Naive thymus-derived CD4-positive, alpha-beta T cell (primary cell): ENCODE results near the gene CD244. TPM values are rescaled to one million over a fixed set of nuclear protein-coding genes. Genes with fewer than 3 reads are reported as not detected.

Source experiments
- ATAC-seq: fragments of 150-1000 bp; cut with Tn5 transposase; 2 replicates; pipeline ENCODE4 v1.10.0; 2021; ENCODE audit warnings: mild to moderate bottlenecking, moderate library complexity
- CTCF ChIA-PET: fragments of 350-600 bp; sonication (Branson Sonifier 250); formaldehyde crosslinking; loops from one replicate; lab custom pipeline; 2021; ENCODE audit warnings: antibody characterized with exemption; lab: Charles Lee
- POLR2A ChIA-PET: fragments of 350-600 bp; sonication (Branson Sonifier 250); formaldehyde crosslinking; loops from one replicate; lab custom pipeline; 2021; ENCODE audit warnings: antibody characterized with exemption, inconsistent platforms; lab: Charles Lee
- DNase-seq, 9 donors: peaks; one replicate each; pipeline versions ENCODE4 v3.0.0 to v3.0.0-alpha.2; 2020 to 2022; ENCODE audit warnings: mixed read lengths in 1 of 9
- H3K27ac ChIP-seq: one replicate; pipeline ENCODE4 v1.7.0; 2013; ENCODE audit warnings: mild to moderate bottlenecking, low read depth, low read length, moderate library complexity
- H3K27me3 ChIP-seq, 2 donors: one replicate each; pipeline ENCODE4 v1.7.0; 2013; ENCODE audit warnings: low read length in 2 of 2, mild to moderate bottlenecking in 2 of 2, moderate library complexity in 2 of 2; ENCODE audit not compliant: control insufficient read depth in 2 of 2, insufficient read depth in 2 of 2
- H3K36me3 ChIP-seq, 3 experiments: 1 replicate in 2 of 3; 2 replicates in 1 of 3; pipeline ENCODE4 v1.7.0; 2013; ENCODE audit warnings: low read length in 3 of 3, mild to moderate bottlenecking in 3 of 3, moderate library complexity in 1 of 3; ENCODE audit not compliant: insufficient read depth in 3 of 3, control insufficient read depth in 2 of 3
- H3K4me1 ChIP-seq, 2 donors: one replicate each; pipeline ENCODE4 v1.7.0; 2013; ENCODE audit warnings: low read length in 2 of 2, mild to moderate bottlenecking in 2 of 2, moderate library complexity in 1 of 2; ENCODE audit not compliant: control insufficient read depth in 2 of 2, insufficient read depth in 2 of 2
- H3K4me3 ChIP-seq: 2 replicates; pipeline ENCODE4 v1.7.0; 2013; ENCODE audit warnings: mild to moderate bottlenecking, low read length
- H3K9me3 ChIP-seq, 3 experiments: 1 replicate in 2 of 3; 2 replicates in 1 of 3; pipeline ENCODE4 v1.7.0; 2013; ENCODE audit warnings: low read length in 3 of 3; ENCODE audit not compliant: control insufficient read depth in 2 of 3
- H3K27ac Mint-ChIP-seq, 9 donors: one replicate each; pipeline ENCODE4 v1.8.0; 2020 to 2022; ENCODE audit warnings: mixed read lengths in 9 of 9, mild to moderate bottlenecking in 8 of 9, moderate library complexity in 5 of 9, inconsistent platforms in 2 of 9
- H3K27me3 Mint-ChIP-seq, 5 donors: one replicate each; pipeline ENCODE4 v1.8.0; 2021 to 2022; ENCODE audit warnings: mixed read lengths in 5 of 5, mild to moderate bottlenecking in 1 of 5
- H3K36me3 Mint-ChIP-seq, 5 donors: one replicate each; pipeline ENCODE4 v1.8.0; 2020 to 2022; ENCODE audit warnings: mixed read lengths in 5 of 5, mild to moderate bottlenecking in 3 of 5, inconsistent platforms in 1 of 5
- H3K4me1 Mint-ChIP-seq, 7 donors: one replicate each; pipeline ENCODE4 v1.8.0; 2020 to 2022; ENCODE audit warnings: mixed read lengths in 7 of 7, mild to moderate bottlenecking in 3 of 7, inconsistent platforms in 1 of 7
- H3K4me3 Mint-ChIP-seq, 10 donors: one replicate each; pipeline ENCODE4 v1.8.0; 2020 to 2022; ENCODE audit warnings: mild to moderate bottlenecking in 10 of 10, mixed read lengths in 10 of 10, moderate library complexity in 6 of 10, inconsistent platforms in 2 of 10
- H3K9me3 Mint-ChIP-seq, 11 donors: one replicate each; pipeline ENCODE4 v1.8.0; 2020 to 2022; ENCODE audit warnings: mixed read lengths in 11 of 11, mild to moderate bottlenecking in 4 of 11, inconsistent platforms in 1 of 11, moderate library complexity in 1 of 11
- intact Hi-C, 2 donors: fragments of 100-400 bp; cut with micrococcal nuclease; formaldehyde crosslinking; loops; one replicate each; pipeline ENCODE4 v1.15.1; 2023
- polyA plus RNA-seq, 2 donors: library from polyadenylated mRNA; unstranded; fragments of 300-500 nt; fragmentation: Illumina TruSeq; gene quantifications; one replicate each; pipeline ENCODE4 v1.2.3, GENCODE V29; 2021
- total RNA-seq, 6 experiments: library from RNA in 5 of 6; stranded (reverse) in 5 of 6; gene quantifications; 1 replicate in 5 of 6; 2 replicates in 1 of 6; pipeline ENCODE4 v1.2.3 and lab custom pipeline; 2021 to 2026

Gene CD244
- total and polyA plus RNA-seq, 7 experiments from 2014 or later: 0.27 to 33.6 (median 3.9) TPM

GRCh38 chr1:160780398-160780755 is 82.3 kb downstream of the CD244 start:
- no peaks in the 10 kb centered on the region for H3K36me3 ChIP-seq
- no peak for ATAC-seq
- no peak overlapping the region for H3K27ac ChIP-seq
- CTCF ChIA-PET: interaction anchor here (0.6 to 3.3 kb wide), 17 partner anchors 10 to 336 kb away, joined by 3 to 15 read pairs (median 3); partner anchors contain the start of genes ITLN2 and LY9
- no peak overlapping the region for H3K4me3 ChIP-seq
- no peak for DNase-seq
- Mint-ChIP-seq H3K4me1 (peaks cover 7 to 26% (median 17%) of the 10 kb centered on the region in 7 donors), H3K9me3 (no peaks in the 10 kb centered on the region), H3K27me3 (peaks cover 0 to 11% (median 0%) of the 10 kb centered on the region in 5 donors), H3K36me3 (no peaks in the 10 kb centered on the region), H3K27ac (no peak overlapping the region), H3K4me3 (no peak overlapping the region)
- no peaks in the 10 kb centered on the region for H3K27me3 ChIP-seq
- H3K9me3 ChIP-seq: no peaks in the 10 kb centered on the region
- peaks cover 0 to 13% of the 10 kb centered on the region in 2 donors for H3K4me1 ChIP-seq
- POLR2A ChIA-PET: interaction anchor here (2.0 kb wide), 1 partner anchor 50 kb away, joined by 4 read pairs; no protein-coding TSS in a partner anchor
- intact Hi-C loops: no loop called here

Other genes with a start within 250 kb of the CD244 start
- gene SLAMF1, start 215.8 kb downstream of the CD244 start, total RNA-seq: 10 to 100 TPM; 18.3 to 90.3 (median 31.9) TPM
- 10 to 100 TPM; 14.6 to 17.4 TPM for gene SLAMF1, start 215.8 kb downstream of the CD244 start, polyA plus RNA-seq
- 100 to 1,000 TPM; 253 to 438 (median 358) TPM for gene CD48, start 151.1 kb downstream of the CD244 start, total RNA-seq
- gene CD48, start 151.1 kb downstream of the CD244 start, polyA plus RNA-seq: 100 to 1,000 TPM; 200 to 223 TPM
- gene SLAMF7, start 123.6 kb downstream of the CD244 start, total RNA-seq: 10 to 100 TPM in 2 of 5 experiments, 1 to 10 TPM in 3; 1.9 to 39.3 (median 7.7) TPM
- under 1 TPM; 0.21 to 0.52 TPM for gene SLAMF7, start 123.6 kb downstream of the CD244 start, polyA plus RNA-seq
- 100 to 1,000 TPM in 4 of 5 experiments, 1 to 10 TPM in 1; 5.6 to 141 (median 105) TPM for gene LY9, start 66.7 kb downstream of the CD244 start, total RNA-seq
- 100 to 1,000 TPM; 182 to 225 TPM for gene LY9, start 66.7 kb downstream of the CD244 start, polyA plus RNA-seq
- under 1 TPM in 1 of 5 experiments, not detected in 4; 0.88 TPM for gene ITLN1, start 22.3 kb upstream of the CD244 start, total RNA-seq
- not detected for gene ITLN1, start 22.3 kb upstream of the CD244 start, polyA plus RNA-seq
- not detected for gene ITLN2, start 91.9 kb upstream of the CD244 start, total RNA-seq
- not detected for gene ITLN2, start 91.9 kb upstream of the CD244 start, polyA plus RNA-seq
- 10 to 100 TPM; 11.3 to 23.7 (median 16.5) TPM for gene F11R, start 158.3 kb upstream of the CD244 start, total RNA-seq
- gene F11R, start 158.3 kb upstream of the CD244 start, polyA plus RNA-seq: 10 to 100 TPM; 12.7 to 14.4 TPM
- gene TSTD1, start 176.1 kb upstream of the CD244 start, total RNA-seq: 10 to 100 TPM; 49.8 to 84.0 (median 58.2) TPM
- gene TSTD1, start 176.1 kb upstream of the CD244 start, polyA plus RNA-seq: 100 to 1,000 TPM; 349 to 494 TPM
- gene USF1, start 183.1 kb upstream of the CD244 start, total RNA-seq: 100 to 1,000 TPM in 1 of 5 experiments, 10 to 100 TPM in 4; 71.6 to 115 (median 91.7) TPM
- gene USF1, start 183.1 kb upstream of the CD244 start, polyA plus RNA-seq: 1 to 10 TPM; 3.9 to 5.5 TPM
- gene ARHGAP30, start 207.0 kb upstream of the CD244 start, total RNA-seq: 100 to 1,000 TPM; 152 to 291 (median 235) TPM
- 100 to 1,000 TPM; 128 to 258 TPM for gene ARHGAP30, start 207.0 kb upstream of the CD244 start, polyA plus RNA-seq
- gene NECTIN4, start 226.7 kb upstream of the CD244 start, total RNA-seq: not detected
- gene NECTIN4, start 226.7 kb upstream of the CD244 start, polyA plus RNA-seq: not detected
- 1 to 10 TPM in 1 of 5 experiments, under 1 TPM in 1, not detected in 3; 0.40 to 1.1 TPM for gene KLHDC9, start 235.5 kb upstream of the CD244 start, total RNA-seq
- under 1 TPM in 1 of 2 donors, not detected in 1; 0.74 TPM for gene KLHDC9, start 235.5 kb upstream of the CD244 start, polyA plus RNA-seq